Femur (tissue), 1 donor: Measurements from ENCODE around the gene BCAR3.
"Not testable (repeated sequence)": the region's sequence is repeated elsewhere in the genome, so short reads cannot be mapped to it uniquely, and the experiment has no call there.

Experiments
- DNase-seq: peaks from one replicate; pipeline ENCODE4 v3.0.0-alpha.2; 2017

BCAR3 gene

GRCh38 chr1:93667642-93668041 lies 14.0 kb downstream of the BCAR3 start:
- DNase-seq = no peak

GRCh38 chr1:93666613-93667384 lies 14.8 kb downstream of the BCAR3 start:
- DNase-seq = peak; percentile 33

DNA sequence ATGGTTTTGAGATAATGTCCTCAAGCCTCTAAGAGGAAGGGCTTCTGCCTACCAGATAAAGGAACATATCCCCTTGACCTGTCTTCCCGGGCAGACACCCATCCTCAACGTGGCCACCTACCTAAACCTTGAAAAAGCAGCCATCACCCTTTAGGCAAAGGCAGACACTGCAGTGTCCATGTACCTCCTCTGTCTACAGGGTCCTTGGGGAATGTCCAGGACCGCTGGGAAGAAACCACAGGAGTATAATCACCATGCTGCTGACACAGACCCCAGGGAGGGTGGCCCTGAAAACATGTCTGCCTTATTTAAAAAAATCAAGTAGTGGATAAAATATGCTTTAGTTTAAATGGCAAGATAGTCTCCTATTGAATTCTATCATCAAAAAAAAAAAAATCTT lies 16.6 kb downstream of the BCAR3 start:
- DNase-seq = no peak

DNA sequence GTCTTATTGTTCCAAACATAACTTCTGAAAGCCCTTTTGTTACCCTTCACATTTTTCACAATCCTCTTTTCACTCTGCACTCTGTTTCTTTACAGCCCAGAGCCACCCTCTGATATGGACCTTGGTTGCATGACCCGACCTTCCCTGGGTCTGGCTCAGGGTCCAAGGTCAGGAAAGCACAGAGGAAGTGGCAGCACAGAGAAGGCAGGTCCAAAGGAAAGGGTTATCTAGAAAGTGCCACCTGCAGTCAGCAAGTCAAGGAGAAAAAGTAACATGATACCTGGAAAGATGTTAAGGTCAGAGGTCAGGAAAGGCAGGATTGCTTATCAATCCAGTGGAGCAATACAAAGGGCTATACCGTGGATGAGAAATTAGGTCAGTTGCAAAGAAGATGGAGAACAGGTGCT lies 18.4 kb downstream of the BCAR3 start:
- DNase-seq = no peak

DNA sequence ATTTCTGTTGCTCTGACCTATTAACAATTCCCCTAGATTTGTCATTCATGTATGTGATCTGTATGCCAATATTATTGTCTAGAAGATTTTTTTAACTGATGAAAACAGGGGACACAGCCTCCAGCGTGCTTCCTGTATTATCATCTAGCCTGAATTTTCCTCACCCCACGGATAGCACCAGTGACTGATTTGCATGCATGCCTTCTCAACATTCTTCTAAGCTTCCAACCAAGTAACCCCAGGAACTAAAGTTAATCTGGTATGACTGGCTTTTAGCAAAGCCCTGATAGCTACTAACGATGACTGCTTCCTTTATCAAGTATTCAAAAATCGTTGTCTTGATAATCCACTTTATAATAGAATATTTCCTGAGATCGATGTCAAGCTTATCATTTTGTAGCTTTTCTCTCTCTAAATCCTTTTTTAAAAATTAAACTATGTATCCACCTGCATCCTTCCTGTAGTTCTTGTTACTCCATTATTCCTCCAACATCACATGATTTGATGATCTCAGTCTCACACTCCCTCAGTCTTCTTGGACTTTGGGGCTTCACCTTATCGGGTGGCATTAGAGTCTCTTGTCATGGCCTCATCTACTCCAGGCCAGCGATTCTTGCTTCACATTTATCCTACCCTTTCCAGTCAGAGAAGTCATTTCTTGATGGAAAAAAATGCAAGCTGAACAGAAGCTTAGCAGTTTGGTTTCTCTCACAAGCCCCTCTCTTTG lies 19.0 kb downstream of the BCAR3 start:
- no peak for DNase-seq

DNA sequence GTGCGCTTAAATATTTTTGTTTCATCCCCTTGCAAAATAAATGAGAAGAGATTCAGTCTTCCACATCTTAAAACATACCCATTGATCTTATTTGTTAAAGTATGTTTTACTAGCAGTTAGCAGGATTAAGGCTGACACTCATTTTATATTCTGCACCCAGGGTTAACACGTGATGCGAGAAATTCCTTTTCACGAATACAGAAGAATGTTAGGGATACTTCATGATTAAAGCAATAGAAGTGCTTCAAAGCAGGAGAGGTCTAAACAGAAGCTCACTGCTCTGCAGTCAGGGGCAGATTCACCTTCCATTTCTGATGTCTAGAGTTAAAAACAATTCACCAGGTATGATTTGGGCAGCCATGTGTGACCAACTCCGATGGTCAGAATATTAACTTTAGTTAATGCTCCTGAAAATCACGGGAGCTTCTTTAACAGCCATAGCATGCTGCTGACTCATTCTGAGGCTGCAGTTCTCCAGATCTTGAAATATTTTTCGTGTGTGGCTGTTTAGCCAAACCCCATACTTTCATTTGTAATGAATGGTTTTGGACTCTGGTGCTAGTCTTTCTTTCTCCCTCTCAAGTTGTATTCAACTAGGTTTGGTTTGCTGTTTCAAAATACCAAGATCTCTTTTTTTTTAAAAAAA lies 19.7 kb downstream of the BCAR3 start:
- DNase-seq = no peak

DNA sequence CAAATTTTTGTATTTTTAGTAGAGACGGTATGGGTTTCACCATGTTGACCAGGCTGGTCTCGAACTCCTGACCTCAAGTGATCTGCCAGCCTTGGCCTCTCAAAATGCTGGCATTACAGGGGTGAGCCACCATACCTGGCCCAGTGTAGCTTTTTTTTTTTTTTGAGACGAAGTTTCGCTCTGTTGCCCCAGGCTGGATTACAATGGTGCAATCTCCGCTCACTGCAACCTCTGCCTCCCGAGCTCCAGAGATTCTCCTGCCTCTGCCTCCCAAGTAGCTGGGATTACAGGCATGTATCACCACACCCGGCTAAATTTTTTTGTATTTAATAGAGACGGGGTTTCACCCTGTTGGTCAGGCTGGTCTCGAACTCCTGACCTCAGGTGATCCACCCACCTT lies 20.3 kb downstream of the BCAR3 start:
- not testable (repeated sequence) for DNase-seq

DNA sequence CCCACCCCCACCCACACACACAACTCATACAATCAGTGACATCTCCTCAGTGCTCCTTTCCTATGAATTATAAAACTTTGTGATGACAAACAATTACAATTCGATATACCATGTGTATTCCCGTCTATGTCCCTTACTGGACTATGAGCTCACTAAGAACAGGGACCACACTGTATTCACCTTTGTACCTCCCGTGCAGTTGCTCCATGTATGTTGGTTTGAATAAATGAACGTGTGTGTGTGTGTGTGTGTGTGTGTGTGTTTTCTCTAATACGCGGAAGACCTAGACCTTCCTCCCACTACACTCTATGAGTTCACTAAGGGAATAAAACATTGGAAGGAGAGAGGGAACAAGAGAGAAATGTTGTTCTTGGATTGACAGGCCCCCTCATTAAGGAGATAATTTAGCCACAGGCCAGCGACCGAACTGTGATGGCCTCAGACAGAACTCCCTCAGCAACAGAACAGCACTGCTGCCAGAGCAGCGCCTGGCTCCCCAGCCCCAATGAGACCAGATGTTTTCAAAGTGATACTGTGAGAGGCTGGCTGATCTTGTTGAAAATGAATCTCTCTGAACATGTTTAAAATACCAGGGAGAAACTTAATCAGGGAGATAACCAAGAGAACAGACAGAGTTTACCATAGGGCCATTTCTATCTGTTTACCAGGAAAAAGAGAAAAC lies 21.7 kb downstream of the BCAR3 start:
- peak; percentile 38 for DNase-seq

GRCh38 chr1:93658188-93658587 lies 23.4 kb downstream of the BCAR3 start:
- DNase-seq = no peak

GRCh38 chr1:93656491-93656890 lies 25.1 kb downstream of the BCAR3 start:
- no peak for DNase-seq

- DNase-seq = no peak
Observed at GRCh38 chr1:93653656-93654055, 28.0 kb downstream of the BCAR3 start.

DNA sequence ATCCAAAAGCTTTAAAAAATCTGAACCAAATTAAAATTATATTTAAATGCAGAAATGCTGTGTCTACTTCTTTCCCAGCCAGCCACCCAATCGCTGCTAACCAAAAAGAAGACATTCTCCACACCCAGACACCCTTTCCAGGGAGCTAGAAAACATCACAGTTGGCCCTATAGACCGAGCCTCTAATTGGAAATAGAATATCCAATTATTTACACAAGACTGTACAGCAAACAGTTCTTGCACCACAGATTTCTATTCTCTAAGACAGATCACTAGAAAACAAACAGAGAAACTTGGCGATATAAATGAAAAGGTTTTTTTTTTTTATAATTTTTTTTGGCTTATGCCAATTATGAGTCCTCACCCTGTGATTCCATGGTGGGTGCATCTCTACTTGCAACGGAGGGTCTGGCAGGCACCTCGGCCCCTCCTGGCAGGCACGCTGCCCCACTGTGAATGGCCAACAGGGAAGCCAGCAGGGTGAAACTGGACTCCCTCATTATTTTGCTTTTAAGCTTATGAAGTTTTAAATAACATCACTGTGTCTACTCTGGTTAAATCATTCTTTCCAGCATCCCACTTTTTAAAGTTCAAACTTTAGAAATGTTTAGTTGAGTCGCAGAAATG lies 29.2 kb downstream of the BCAR3 start:
- DNase-seq = no peak

DNA sequence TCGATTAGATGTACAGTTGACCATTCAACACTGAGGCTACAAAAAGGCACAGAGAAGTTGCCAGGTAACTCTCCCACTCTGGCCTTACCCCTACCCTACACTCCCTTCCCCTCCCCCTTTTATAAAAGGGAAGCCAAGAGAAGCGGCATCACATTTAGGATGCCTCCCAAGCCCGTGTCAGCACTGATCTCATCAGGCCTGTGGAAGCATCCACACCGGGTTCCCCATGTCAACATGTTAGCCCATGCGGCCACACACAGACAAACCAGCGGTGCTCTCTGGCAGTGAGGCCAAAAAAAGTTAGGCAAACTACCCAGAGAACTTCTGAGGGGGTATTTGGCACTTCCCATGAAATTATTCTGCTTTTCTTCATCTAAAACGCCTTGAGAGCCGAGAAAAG lies 29.9 kb downstream of the BCAR3 start:
- DNase-seq = no peak

DNA sequence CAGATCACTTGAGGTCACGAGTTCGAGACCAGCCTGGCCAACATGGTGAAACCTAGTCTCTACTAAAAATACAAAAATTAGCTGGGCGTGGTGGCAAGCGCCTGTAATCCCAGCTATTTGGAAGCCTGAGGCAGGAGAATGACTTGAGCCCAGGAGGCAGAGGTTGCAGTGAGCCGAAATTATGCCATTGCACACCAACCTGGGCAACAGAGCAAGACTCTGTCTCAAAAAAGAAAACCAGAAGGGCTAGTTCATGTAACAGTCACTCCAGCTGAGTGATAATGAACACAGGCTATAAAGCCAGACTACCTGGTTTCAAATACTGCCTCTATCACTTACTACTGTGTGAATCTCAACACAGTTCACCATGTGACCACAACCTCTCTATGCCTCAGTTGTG lies 31.5 kb downstream of the BCAR3 start:
- not testable (repeated sequence) for DNase-seq

DNA sequence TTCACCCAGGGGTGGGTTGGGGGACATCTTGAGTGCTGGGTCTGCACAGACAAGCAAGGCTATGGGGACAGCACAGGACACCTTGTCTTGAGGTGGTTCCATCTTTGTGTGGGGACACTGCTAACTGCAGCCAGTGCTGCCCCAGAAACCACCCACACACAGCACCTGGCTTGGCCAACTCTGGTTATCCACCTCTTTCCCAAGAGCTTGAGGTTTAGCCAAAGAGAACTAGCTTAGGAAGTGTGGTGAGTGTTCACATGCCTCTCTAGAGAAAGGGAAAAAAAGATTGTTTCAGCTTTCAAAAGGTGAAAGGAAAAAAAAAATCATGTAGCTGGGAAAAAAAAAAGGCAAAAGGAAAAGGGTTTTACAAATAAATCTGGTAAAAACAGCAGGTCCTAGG lies 32.4 kb downstream of the BCAR3 start:
- DNase-seq = no peak

- DNase-seq = no peak
Observed at GRCh38 chr1:93648656-93649055, 33.0 kb downstream of the BCAR3 start.

DNA sequence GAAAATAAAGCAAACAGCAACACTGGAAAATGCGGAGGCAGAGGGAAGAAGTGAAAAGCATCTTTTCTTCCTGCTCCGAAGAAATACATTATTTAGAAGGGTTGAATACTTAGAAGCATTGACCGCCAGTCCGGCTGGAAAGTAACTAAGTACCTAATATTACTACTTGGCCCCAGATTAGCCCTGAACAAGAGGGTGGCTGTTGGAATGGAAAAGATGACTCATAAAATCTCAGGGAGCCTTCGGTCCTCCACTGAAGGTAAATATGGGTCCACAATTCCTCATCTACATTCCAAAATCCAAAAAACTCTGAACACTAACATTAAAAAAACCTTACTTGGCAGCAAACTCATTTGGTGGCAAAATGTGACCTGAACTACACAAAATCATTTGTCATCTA lies 40.1 kb downstream of the BCAR3 start:
- no peak for DNase-seq

- DNase-seq = no peak
Observed at GRCh38 chr1:93640656-93641440, 40.8 kb downstream of the BCAR3 start.

- no peak for DNase-seq
Observed at GRCh38 chr1:93638981-93639380, 42.7 kb downstream of the BCAR3 start.

DNA sequence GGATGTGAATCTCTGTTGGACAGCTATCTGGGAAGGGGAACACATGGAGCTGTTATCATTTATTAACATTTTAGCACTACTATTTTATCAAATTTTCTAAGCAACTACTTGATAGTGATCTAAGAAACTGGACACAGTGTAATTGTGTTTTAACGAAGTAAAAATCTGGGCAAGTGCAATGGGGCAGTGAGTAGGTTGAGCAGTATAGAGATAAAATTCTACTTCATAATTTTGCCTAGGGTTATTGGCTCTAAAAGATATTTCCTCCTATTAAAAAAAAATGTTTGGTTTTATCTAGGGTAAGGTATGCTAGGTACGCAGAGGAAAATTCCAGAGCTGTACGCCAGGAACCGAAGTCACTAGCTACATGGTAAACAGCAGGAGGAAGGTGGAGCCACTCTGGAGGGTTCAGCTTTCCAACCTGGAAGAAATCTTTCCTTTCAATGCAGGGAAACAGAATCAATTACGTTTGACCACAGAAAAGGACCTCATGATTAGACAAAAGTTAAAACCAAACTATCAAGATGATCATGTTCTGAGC lies 43.3 kb downstream of the BCAR3 start:
- DNase-seq = no peak

DNA sequence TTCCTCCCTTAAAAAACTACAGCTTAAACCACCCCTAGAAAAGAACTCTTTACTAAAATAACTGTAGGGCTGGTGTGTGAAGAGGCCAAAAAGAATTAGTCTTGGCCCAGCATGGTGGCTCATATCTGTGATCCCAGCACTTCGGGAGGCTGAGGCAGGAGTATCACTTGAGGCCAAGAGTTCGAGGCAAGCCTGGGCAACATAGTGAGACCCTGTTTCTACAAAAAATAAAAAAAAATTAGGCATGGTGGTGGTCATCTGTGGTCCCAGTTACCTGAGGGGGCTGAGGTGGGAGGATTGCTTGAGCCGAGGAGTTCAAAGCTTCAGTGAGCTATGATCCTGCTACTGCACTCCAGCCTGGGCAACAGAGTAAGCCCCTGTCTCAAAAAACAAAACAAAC lies 44.9 kb downstream of the BCAR3 start:
- DNase-seq = no peak
